ENCODE data around the gene DTNB.
"Not testable (repeated sequence)": the region's sequence is repeated elsewhere in the genome, so short reads cannot be mapped to it uniquely, and the experiment has no call there.

The DTNB gene

DNA sequence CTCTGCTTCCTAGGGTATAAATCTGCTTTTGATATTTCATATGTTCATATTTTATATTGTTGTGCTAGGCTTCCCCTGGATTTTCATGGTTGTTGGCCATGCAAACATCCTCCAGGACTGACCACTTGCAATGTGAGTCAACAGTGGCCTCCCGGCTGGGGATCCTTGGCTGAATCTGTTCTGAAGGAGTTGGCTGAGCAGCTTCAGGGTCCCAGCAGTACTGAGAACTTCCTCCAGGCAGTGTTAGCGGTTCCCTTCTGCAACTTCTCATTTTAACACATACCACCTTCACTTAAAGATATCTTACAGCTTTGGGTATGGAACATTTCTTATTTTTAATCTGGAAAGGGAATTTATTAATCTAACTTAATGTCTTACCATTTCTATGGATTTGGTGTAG lies 122.1 kb downstream of the DTNB start:
- TF ChIP-seq CTCF (IDR thresholded peaks at IDR 0.05; ENCODE audit: borderline replicate concordance, insufficient read depth, low read depth, low read length) = no peak

DNA sequence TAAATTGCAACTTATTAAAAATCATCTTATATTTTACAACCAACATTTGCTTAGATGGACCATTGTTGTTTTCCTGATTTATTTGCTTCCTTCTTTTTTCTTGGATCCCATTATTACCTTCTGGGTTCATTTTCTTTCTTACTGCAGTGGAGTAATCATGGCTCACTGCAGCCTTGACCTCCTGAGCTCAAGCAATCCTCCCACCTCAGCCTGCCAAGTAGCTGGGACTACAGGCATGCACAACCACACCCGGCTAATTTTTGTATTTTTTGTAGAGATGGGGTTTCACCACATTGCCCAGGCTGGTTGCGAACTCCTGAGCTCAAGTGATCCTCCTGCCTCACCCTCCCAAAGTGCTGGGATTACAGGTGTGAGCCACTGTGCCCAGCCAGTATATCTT lies 123.8 kb downstream of the DTNB start:
- not testable (repeated sequence) for H3K4me3 ChIP-seq (ENCODE audit: low read depth, low read length)

More for the DNA sequence above, 122.1 kb downstream of the DTNB start:
- H3K4me3 ChIP-seq (ENCODE audit: low read depth, low read length) = no peak overlapping the region

- TF ChIP-seq CTCF (IDR thresholded peaks at IDR 0.05; ENCODE audit: borderline replicate concordance, insufficient read depth, low read depth, low read length) = no peak
- no peak overlapping the region for H3K4me3 ChIP-seq (ENCODE audit: low read depth, low read length)
These were observed 124.8 kb downstream of the DTNB start for GRCh38 chr2:25548601-25549000.

GRCh38 chr2:25546852-25547251 lies 126.5 kb downstream of the DTNB start:
- no peak for TF ChIP-seq CTCF (IDR thresholded peaks at IDR 0.05; ENCODE audit: borderline replicate concordance, insufficient read depth, low read depth, low read length)
- H3K4me3 ChIP-seq (ENCODE audit: low read depth, low read length) = no peak overlapping the region

GRCh38 chr2:25545899-25546298 lies 127.5 kb downstream of the DTNB start:
- no peak for TF ChIP-seq CTCF (IDR thresholded peaks at IDR 0.05; ENCODE audit: borderline replicate concordance, insufficient read depth, low read depth, low read length)
- no peak overlapping the region for H3K4me3 ChIP-seq (ENCODE audit: low read depth, low read length)

GRCh38 chr2:25544445-25544844 lies 128.9 kb downstream of the DTNB start:
- no peak overlapping the region for H3K4me3 ChIP-seq (ENCODE audit: low read depth, low read length)
- no peak for TF ChIP-seq CTCF (IDR thresholded peaks at IDR 0.05; ENCODE audit: borderline replicate concordance, insufficient read depth, low read depth, low read length)

DNA sequence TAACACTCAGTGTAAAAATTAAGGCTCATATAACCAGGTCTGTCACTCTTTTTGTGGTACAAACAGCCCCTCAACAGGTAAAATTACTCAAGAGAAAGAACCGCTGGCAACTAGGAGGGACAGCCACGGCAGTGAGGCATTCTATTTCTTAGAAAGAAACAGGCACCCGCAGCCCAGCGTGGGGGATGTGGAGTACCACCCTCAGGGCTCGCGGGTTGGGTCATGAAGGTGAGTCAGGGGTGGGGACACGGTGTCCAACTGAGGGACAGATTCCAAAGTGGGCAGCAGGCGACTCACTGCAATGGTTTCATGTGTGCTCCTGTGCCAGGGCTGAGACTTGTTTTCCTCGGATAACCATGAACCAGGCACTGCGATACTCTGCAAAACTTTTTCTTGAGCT lies 129.4 kb downstream of the DTNB start:
- no peak overlapping the region for H3K4me3 ChIP-seq (ENCODE audit: low read depth, low read length)
- no peak for TF ChIP-seq CTCF (IDR thresholded peaks at IDR 0.05; ENCODE audit: borderline replicate concordance, insufficient read depth, low read depth, low read length)

DNA sequence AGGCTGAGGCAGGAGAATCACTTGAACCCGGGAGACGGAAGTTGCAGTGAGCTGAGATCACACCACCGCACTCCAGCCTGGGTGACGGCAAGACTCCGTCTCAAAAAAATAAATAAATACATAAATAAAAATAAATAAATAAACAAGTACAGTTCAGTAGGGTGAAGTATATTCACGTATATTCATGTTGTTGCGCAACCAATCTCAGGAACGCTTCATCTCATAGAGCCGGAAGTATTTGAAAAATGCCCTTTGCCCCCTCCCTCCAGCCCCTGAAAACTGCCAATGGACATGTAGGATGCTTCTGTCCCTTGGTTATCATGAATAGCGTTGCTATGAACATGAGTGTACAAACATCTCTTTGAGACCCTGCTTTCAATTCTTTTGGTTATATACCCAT lies 132.0 kb downstream of the DTNB start:
- H3K4me3 ChIP-seq (ENCODE audit: low read depth, low read length) = no peak overlapping the region
- no peak for TF ChIP-seq CTCF (IDR thresholded peaks at IDR 0.05; ENCODE audit: borderline replicate concordance, insufficient read depth, low read depth, low read length)

All from GM12875 (cell line).